HG03280 (cell line): ENCODE results near the gene RPH3AL.

Source experiments
- ATAC-seq: cut with Tn5 transposase; IDR thresholded peaks from one replicate; pipeline ENCODE4 v1.9.1; 2021; ENCODE audit warnings: mild to moderate bottlenecking, moderate library complexity; ENCODE audit not compliant: unreplicated experiment

Gene RPH3AL

DNA sequence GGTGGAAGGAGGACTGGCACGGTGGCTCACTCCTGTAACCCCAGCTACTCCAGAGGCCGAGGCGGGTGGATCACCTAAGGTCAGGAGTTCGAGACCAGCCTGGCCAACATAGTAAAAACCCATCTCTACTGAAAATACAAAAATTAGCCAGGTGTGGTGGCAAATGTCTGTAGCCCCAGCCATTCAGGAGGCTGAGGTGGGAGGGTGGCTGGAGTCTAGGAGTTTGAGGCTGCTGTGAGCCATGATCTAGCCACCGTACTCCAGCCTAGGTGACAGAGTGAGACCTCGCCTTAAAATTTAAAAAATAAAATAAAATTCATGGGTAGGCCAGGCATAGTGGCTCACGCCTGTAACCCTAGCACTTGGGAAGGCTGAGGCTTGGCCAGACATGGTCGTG is 1.2 kb upstream of the RPH3AL start:
- ATAC-seq, result no peak

DNA sequence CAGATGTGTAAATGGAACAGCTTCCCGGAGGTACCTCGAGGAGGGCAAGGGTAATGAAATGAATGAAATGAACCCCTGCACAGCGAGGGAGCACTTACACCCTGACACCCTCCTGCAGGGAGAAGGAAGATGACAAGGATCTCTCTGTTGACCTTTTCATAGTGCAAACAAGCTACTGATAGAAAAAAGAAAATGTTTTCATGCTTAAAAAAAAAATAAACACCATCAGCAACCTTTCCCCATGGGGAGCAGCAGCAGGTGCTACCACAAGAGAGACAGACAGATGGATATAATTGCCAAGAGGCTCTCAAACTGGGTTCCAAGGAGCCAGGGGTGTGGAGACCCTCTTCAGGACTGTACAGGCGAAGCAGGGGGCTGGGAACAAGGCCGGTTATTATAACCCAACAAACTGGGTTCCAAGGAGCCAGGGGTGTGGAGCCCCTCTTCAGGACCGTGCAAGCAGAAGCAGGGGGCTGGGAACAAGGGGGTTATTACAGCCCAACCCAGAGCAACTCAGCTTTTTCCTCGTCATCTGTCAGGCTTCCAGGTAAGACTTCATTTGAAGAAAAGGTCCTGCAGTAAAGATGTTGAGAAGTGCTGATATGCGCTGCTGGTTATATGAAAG is 718 bp upstream of the RPH3AL start:
- ATAC-seq, result no peak

DNA sequence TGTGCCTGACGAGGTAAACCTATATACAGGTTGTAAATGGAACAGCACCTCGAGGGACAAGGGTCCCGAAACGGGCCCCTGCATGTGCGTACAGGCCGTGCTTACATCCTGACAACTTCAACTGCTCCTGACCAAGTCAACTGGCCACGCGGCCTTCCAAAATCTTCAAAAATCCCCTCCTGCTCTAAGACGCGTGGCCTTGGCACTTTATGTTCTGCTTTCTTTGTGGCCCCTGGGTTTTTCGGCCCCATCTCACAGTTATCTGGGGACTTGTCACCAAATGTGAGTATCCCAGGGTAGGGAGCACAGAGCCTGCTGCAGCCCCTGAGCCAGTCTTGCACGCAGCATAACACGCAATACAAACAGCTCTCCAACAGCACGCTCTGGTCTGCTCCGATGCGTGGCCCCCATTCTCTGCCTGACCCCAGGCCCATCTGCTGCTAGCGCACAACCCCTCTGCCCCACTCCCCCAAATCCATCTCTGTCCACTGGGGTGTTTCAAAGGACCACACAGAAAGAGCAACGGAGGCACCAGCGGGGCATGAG is 659 bp downstream of the RPH3AL start:
- no peak for ATAC-seq

DNA sequence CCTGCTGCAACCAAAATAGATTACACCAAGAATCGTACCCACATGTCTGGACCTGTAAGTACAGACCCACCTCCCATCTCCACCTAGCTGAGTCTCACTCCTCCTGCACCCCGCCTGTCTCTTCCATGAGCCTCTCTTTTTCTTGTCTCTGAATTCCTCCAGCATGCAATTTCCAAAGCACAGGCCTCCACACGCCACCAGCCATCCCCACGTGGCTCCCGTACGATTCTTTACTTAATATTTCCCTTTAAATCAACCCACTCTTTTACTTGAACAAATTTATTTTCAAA is 1.2 kb downstream of the RPH3AL start:
- ATAC-seq, result no peak

DNA sequence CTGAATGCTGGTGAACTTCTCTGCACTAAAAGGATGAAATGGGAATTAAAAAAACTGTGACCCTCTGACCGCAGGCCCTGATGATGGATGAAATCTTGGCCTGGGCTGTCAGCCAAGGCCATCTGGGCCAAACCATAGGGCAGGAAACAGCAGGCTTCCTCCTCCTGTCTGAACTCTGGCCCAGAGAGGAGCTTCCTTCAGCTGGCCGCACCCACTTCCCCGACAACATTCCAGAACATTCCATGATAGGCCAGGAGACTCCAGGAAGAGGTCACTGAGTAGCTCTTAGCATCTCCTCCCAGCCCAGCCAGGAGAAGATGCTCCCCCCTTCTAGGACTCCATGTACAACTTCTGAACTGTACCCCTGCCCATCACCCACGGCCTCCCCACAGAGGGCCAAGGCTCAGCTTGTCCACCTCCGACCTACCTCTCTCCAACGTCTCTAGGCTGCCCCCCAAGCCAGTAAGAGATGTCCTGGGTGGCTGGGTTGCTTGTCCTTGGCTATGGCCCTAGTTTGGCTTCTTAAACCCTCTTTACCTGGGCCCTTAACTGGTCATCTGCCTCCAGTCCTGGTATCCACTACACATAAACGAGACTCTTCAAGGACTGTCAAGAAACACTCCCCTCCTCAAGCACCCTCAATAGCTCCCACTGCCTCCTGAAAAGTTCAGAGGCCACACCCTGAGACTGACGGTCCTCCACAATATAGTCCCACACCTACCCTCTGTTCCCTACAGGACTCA is 1.7 kb downstream of the RPH3AL start:
- no peak for ATAC-seq

DNA sequence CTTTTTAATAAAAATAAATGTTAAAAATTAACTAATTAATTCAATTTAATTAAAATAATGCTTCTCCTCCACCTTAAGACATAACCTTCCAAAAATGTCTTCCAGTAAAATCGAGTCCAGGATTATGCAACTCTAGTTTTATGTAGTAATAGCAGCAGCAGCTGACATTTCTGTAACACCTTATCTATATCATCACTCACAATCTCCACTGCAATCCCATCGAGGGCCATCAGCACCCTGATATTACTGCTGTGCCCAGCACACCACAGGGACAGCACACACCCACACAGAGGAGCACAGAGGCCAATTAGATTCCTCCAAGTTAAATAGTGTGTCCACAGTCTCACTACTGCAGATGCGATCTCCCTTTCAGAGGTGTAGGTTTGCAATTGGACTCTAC is 2.9 kb downstream of the RPH3AL start:
- ATAC-seq, result no peak

DNA sequence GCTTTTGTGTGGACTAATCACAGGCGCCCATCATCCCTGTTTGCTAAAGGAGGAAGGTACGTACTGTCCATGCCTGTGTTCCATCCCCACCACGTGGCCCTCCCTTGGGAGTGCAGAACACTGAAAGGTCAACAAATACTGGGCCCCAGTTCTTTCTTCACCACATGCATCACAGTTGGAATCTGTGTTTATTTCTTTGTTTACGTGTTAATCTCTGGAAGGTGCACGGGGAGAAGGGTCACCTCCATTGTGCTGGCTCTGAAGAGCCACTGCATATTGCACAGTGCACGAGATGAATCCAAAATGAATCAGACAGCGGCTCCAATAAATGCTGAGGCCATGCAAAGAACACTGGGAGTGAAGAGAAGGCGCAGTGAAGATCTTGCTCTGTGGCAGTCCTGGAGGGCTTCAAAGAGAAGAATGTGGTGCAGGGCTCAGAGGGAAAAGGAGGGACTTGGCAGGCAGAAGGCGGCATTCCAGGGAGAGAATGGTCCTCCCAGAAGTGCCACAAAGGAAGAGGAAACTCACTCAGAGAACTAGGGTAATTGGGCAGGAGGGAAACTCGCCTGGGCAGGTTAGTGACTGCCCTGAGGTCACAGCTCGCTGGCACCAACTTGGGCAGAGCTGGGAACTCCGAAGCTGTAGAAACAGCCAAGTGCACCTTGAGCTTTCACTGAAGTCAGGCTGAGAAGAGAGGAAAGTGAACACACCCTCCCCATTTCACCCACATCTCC is 3.7 kb downstream of the RPH3AL start:
- ATAC-seq, result no peak

DNA sequence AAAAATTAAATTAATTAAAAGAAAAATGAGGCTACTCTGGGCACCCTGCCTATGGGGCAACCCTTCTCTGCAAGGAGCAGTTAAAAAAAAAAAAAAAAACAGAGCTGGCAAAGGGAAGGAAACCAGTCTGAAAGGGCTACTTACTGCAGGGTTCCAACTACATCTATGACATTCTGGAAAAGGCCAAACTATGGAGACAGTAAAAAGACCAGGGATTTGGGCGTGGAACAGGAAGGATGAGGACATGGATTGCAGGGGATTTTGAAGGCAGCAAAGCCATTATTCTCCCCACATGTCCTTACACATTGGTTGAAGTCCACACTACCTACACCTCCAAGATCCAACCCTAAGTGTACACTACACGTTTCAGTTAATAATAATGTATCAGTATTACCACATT is 4.6 kb downstream of the RPH3AL start:
- ATAC-seq, result no peak

DNA sequence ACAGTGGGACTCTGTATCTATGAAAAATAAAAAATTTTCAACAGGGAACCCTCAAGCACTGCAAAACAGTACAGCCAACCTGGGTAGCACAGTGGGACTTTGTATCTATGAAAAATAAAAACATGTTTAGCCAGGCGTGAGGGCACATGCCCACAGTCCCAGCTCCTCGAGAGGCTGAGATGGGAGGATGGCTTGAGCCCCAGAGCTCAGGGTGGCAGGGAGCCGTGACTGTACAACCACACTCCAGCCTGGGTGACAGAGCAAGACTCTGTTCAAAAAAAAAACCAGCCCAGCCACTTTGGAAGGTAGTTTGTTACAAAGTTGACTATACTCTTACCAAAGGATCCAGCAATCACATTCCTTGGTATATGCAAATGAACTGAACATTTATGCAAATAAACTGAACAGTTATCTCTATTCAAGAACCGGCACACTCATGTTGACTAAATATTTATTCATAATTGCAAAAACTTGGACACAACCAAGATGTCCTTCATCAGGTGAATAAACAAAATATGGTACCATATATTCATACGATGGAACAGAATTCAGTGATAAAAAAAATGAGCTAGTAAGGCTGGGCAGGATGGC is 5.2 kb downstream of the RPH3AL start:
- no peak for ATAC-seq

DNA sequence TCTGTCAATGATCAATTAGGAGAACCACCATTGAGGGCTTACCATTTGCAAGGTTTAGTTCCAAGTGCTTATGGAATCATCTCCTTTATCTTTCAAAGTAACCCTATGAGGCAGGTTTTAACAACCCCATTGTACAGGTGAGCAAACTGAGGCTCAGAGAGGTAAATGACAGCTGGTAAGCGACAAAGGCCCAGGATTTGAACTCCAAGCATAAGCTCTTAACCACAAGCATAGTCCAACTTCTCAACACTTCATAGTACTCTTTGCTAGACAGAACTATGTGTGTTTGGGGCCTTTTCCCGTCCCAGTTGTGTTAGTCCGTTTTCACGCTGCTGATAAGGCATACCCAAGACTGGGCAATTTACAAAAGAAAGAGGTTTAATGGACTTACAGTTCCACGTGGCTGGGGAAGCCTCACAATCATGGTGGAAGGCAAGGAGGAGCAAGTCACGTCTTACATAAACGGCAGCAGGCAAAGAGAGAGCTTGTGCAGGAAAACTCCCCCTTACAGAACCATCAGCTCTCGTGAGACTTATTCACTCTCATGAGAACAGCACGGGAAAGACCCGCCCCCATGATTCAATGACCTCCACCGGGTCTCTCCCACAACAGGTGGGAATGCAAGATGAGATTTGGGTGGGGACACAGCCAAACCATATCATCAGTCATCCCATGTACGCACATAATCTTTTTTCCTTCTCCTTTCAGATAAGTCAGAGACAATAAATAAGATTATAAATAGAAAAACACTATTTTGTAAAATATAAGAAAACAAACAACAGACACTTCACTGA is 6.4 kb downstream of the RPH3AL start:
- ATAC-seq, result no peak

DNA sequence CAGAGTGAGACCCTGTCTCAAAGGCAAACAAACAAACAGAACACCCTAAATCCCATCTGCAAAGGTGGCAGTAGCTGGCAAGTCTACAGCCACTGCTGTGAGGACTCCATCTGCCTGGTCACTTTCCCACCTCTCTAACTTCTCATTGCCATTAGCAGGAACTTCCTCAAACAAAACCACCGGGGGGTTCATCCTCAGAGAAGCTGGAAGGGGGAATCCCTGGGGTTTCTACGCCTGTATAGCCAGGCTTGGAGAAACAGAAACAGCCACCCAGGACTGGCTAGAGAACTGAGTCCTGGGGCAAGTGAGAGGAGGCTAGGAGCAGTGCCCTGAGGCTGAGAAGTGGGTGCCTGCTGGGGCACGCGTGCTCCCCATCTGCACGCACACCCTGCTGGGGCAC is 7.3 kb downstream of the RPH3AL start:
- ATAC-seq, result no peak

DNA sequence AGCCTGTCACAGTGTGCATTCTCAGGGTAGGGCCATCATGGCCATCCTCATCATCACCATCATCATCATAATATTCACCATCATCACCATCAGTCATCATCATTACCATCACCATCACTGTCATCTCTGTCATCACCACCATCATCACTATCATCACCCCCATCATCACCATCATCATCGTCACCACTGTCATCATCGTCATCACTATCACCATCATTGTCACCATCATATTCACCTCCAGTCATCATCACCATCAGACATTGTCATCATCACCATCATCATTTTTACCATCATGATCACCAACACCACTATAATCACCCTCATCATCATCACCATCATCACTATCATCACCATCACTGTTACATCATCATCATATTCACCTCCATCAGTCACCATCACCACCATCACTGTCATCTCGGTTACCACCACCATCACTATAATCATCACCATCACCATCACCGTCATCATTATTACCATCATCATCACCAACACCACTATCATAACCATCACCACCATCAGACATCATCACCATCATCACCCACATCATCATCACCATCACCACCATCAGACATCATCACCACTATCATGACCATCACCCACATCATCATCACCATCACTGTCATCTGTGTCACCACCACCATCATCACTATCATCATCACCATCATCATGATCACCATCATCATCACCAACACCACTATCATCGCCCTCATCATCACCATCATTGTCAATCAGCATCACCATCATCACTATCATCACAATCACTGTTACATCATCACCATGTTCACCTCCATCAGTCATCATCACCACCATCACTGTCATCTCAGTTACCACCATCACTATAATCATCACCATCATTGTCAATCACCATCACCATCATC is 8.5 kb downstream of the RPH3AL start:
- no peak for ATAC-seq

DNA sequence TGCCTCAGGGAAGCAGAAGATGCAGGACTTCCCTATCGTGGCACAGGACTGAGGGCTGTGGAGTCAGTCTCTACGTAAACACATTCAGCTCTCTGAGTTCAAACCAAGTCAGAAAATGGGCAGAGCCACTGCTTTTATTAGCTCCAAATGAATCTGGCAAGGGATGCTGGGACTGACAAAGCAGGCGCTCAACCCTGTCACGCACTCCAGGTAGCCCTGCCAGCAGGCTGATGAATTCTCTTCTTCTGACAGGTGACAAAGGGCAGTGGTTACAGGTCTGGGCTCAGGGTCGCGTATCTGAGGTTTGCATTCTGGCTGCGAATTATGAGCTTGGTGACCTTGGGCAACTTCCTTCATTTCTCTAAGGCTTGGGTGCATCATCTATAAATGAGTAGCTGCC is 9.4 kb downstream of the RPH3AL start:
- no peak for ATAC-seq

DNA sequence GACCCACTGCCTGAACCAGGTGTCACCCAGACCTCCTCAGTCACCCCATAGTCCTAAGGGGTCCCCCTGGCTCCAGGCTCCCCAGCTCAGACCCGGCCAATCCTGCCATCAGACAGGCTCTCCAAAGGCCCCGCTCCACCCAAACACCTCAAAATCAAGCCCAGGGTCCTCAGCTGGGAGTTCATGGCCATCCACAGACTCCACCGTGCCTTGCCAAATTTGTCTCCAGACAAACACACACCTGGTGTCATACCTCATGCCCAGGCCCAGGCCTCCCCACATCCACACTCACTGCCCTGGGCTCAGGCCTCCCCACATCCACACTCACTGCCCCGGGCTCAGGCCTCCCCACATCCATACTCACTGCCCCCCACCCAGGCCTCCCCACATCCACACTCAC is 12.5 kb downstream of the RPH3AL start:
- ATAC-seq, result no peak

DNA sequence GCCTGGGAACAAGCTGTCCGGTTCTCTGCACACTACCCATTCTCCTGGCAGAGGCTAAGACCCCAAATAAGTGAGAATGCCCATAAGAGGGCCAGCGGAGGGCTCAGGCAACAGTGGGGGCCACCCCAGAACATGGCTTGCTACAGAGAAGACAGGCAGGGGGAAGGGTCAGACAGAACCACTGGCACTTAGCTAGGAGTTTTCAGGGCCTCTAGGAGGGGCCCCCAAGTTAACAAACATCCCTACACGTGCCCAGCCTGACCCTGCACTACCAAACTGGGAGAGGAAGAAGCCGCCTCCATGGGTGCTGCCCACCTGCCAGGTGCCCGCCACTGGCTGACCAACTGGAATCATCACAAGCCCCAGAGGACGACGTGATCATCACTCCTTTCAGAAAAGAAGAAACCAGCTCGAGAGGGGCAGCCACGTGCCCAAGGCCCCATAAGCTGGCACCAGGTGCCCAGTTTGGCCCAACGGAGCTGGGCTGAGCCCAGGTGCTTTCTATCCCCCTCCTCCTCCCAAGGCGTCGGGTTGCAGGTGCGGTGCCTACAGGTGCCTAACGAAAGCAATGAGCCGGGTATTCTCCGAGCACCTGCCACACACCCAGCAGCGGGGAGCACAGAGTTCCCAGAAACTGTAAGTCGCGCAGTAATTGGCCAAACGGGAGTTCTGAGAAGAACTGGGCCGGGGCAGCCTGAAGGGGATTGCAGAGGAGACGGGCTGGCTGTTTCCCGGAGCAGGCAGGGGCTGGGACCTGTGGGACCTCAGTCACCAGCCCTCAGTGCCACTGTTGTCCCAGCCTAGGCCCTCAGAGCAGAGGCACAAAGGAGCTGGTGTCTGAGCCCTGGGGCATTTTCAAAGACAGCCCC is 13.2 kb downstream of the RPH3AL start:
- ATAC-seq, result no peak

DNA sequence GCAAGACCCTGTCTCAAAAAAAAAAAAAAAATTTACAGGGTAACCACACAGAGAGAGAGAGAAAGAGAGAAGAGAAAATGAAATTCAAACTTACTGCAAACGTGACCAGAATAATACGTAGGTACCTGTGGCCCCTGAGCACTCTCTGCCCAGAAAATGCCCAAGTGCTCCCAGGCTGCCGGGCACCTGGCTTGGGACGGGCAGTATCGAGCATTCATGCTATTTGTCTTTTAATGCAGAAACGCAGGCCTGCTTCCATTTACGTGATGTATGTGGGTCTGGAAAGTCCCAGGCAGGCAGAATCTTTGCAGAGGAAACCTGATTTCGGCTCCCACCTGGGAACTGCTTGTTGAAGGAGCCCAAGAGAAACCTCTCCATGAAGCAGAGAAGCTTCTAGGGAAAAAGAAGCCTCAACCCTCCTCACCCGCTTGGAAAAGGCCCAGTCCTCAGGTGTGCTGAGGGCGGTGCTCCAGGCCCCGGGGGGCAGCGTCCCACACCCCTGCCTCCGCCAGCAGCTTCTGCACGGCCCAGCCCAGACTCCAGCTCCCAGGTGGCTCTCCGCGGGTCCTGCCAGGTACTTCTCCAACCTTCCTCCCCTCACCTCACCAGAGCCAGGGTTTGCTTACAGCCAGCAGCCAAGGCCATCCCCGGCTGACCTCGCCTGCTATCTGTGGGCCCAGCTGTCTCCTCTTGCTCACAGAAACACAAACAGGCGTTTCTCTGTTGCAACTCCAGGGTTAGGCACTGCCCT is 14.0 kb downstream of the RPH3AL start:
- ATAC-seq, result no peak

DNA sequence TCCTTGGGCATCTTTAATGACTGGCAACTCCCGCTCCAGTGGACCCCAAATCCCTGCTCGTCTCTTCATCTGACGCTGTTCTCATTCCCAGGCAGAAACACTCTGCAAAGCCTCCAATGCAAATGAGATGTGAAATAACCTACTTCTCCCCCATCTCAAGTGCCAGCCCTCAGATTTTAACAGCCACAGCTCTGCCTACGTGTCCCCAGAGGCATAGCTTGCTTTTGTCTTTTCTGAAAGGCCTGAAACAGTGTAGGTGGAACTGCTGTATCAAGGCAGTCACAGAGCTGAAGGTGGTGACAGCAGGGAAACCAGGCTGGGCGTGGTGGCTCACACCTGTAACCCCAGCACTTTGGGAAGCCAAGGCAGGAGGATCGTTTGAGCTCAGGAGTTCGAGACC is 14.7 kb downstream of the RPH3AL start:
- ATAC-seq, result no peak

DNA sequence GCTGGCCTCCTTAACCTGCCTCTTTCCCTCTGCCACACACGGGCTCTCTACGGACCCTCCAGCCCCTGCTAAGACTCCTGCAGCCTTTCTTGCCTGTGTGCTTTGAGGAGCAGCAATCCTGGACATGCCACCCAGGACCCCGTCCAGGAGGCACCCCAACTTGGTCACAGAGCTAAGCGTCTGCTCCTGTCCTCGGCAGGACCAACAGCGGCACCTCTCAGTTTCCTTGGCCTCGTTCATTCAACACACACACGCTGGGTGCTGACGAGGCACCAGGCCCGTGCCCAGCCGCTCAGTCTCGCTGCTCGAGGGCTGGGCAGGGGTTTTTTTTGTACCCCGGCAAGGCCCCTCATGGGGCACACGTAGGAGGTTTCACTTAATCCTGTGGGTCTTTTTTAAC is 15.2 kb downstream of the RPH3AL start:
- ATAC-seq, result no peak
